NB4 (cell line): Measurements from ENCODE around the gene SLC39A3.
A peak's percentile ranks its signal among the peaks of the same experiment; 100 is the strongest.

Experiments
- DNase-seq: peaks from one replicate; pipeline ENCODE4 v3.0.0; 2010; ENCODE audit warnings: low read depth
- H3K4me3 ChIP-seq: one replicate; pipeline ENCODE4 v1.5.1; 2011; ENCODE audit warnings: mild to moderate bottlenecking, low read depth, low read length, moderate library complexity
- CTCF ChIP-seq: IDR thresholded peaks from one replicate; pipeline ENCODE4 v1.5.1; 2012; ENCODE audit warnings: low read depth, low read length
- MAX ChIP-seq: IDR thresholded peaks from 2 replicates; pipeline ENCODE4 v1.6.1; 2011; ENCODE audit warnings: low read depth, low read length
- MYC ChIP-seq: IDR thresholded peaks from 2 replicates; pipeline ENCODE4 v1.6.1; 2011; ENCODE audit warnings: low read depth, low read length
- POLR2A ChIP-seq: IDR thresholded peaks from 2 replicates; pipeline ENCODE4 v1.6.1; 2011; ENCODE audit warnings: mild to moderate bottlenecking; ENCODE audit not compliant: insufficient read length; ENCODE audit errors: extremely low read depth

Gene SLC39A3

GRCh38 chr19:2734589-2735288 lies 5.1 kb downstream of the SLC39A3 start:
- no peak for TF ChIP-seq CTCF
- H3K4me3 ChIP-seq: no peak overlapping the region
- peak; percentile 50 for DNase-seq

GRCh38 chr19:2733930-2734588 lies 5.8 kb downstream of the SLC39A3 start:
- peak; percentile 9 for DNase-seq
- H3K4me3 ChIP-seq: no peak overlapping the region
- TF ChIP-seq MAX: no peak
- no peak for TF ChIP-seq POLR2A
- no peak for TF ChIP-seq MYC
- TF ChIP-seq CTCF: no peak

- H3K4me3 ChIP-seq: no peak overlapping the region
- DNase-seq: no peak
- TF ChIP-seq MAX (no peak), MYC (no peak), CTCF (no peak), POLR2A (no peak)
These were observed 6.9 kb downstream of the SLC39A3 start for GRCh38 chr19:2732883-2733282.

- TF ChIP-seq MAX: no peak
- no peak for TF ChIP-seq CTCF
- TF ChIP-seq POLR2A: no peak
- no peak for TF ChIP-seq MYC
- H3K4me3 ChIP-seq: no peak overlapping the region
- DNase-seq: peak; percentile 0
These were observed 7.6 kb downstream of the SLC39A3 start for GRCh38 chr19:2732157-2732725.

GRCh38 chr19:2731181-2731995 lies 8.4 kb downstream of the SLC39A3 start:
- peak; percentile 0 for DNase-seq
- TF ChIP-seq MAX (no peak), MYC (no peak), POLR2A (no peak), CTCF (no peak)
- no peak overlapping the region for H3K4me3 ChIP-seq
